ENCODE results near the gene PMEL. TPM values are rescaled to one million over a fixed set of nuclear protein-coding genes. Genes with fewer than 3 reads are reported as not detected.
A peak's percentile ranks its signal among the peaks of the same experiment; 100 is the strongest.

PMEL gene
- total and polyA plus RNA-seq, 2 donors (not counting 1 experiment from before 2014, with no cell fraction given): 0.32 to 0.46 TPM

DNA sequence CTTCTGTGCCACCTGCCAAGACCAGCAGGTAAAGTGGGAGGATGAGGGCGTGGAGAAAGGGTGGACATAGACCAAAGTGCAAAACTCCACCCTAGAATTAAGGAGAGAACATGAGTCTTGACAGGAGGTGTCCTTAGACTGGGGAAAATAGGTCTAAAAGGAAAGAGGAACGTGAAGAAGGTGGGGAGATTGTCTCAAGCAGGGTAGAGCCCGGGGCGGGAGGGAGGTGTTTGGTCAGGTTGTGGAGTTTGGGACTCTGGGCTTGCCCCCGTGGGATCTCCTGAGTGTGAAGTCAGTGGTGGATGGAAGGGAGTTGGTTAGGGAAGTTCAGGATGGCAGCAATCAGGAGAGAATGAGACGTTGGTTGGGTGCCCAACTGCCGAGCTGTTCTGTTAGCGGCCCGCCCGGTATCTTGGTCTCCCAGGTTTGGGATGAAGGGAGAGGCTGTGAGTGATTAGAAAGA is 34.5 kb downstream of the PMEL start:
- peaks cover 47 to 62% of the 10 kb centered on the region in 2 donors for H3K4me1 ChIP-seq (ENCODE audit: control insufficient read depth in 2 of 2, insufficient read depth in 2 of 2, low read length in 2 of 2)
- H3K4me2 ChIP-seq (replicated peaks; ENCODE audit: low read depth, low read length, poor library complexity, severe bottlenecking): peak overlapping the region; percentile 88
- H3K4me3 ChIP-seq (ENCODE audit: control extremely low read depth in 1 of 5, extremely low read depth in 1 of 5, insufficient read depth in 1 of 5, low read depth in 2 of 5, low read length in 4 of 5): peak overlapping the region; percentile 82 to 94 (median 87)
- TF ChIP-seq, protein P1, sequence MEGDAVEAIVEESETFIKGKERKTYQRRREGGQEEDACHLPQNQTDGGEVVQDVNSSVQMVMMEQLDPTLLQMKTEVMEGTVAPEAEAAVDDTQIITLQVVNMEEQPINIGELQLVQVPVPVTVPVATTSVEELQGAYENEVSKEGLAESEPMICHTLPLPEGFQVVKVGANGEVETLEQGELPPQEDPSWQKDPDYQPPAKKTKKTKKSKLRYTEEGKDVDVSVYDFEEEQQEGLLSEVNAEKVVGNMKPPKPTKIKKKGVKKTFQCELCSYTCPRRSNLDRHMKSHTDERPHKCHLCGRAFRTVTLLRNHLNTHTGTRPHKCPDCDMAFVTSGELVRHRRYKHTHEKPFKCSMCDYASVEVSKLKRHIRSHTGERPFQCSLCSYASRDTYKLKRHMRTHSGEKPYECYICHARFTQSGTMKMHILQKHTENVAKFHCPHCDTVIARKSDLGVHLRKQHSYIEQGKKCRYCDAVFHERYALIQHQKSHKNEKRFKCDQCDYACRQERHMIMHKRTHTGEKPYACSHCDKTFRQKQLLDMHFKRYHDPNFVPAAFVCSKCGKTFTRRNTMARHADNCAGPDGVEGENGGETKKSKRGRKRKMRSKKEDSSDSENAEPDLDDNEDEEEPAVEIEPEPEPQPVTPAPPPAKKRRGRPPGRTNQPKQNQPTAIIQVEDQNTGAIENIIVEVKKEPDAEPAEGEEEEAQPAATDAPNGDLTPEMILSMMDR (IDR thresholded peaks at IDR 0.05): no peak
- TF ChIP-seq EZH2 (IDR thresholded peaks at IDR 0.05; ENCODE audit: borderline replicate concordance, insufficient read depth, low read depth, low read length, poor library complexity, severe bottlenecking): no peak
- WGBS (ENCODE audit: insufficient coverage): under 1% methylated on average over 9 of the region's 10 CpGs
- Mint-ChIP-seq H3K27ac (peak overlapping the region; percentile 95), H3K4me1 (peaks cover 67% of the 10 kb centered on the region), H3K27me3 (no peaks in the 10 kb centered on the region), H3K9me3 (ENCODE audit: insufficient read depth) (no peaks in the 10 kb centered on the region), H3K4me3 (peak overlapping the region; percentile 94)
- H3K27ac ChIP-seq (ENCODE audit: low read length in 2 of 2): peak overlapping the region; percentile 83 to 92
- DNase-seq (peak; percentile 35), ATAC-seq (ENCODE audit: low read depth) (no peak)
- peak overlapping the region; percentile 73 for H2AFZ ChIP-seq (ENCODE audit: insufficient read depth, low read depth, low read length, poor library complexity, severe bottlenecking)
- H3K27me3 ChIP-seq (replicated peaks in 1 of 4; ENCODE audit: control extremely low read depth in 1 of 4, control insufficient read depth in 3 of 4, insufficient read depth in 4 of 4, low read length in 3 of 4): no peaks in the 10 kb centered on the region
- peaks cover 21% of the 10 kb centered on the region for H4K20me1 ChIP-seq (ENCODE audit: control insufficient read depth, insufficient read depth, low read length, poor library complexity, severe bottlenecking)
- H3K79me2 ChIP-seq (ENCODE audit: control insufficient read depth, insufficient read depth, low read length): peaks cover 57% of the 10 kb centered on the region
- peaks cover 0 to 25% of the 10 kb centered on the region in 2 experiments for H3K36me3 ChIP-seq (replicated peaks in 1 of 2; ENCODE audit: control extremely low read depth in 1 of 2, control insufficient read depth in 1 of 2, extremely low read depth in 1 of 2, insufficient read depth in 2 of 2, low read length in 1 of 2)
- intact Hi-C loops (cut with micrococcal nuclease): no loop called here
- peak overlapping the region; percentile 73 for H3K9ac ChIP-seq (ENCODE audit: low read length)
- ChIA-PET POLR2A (interaction anchor here (0.6 to 1.9 kb wide), 6 partner anchors 76 to 1795 kb away, joined by 3 to 9 read pairs (median 7); partner anchors contain the start of gene DNAJC14), CTCF (interaction anchor here (0.7 to 10.3 kb wide), 9 partner anchors 10 to 207 kb away, joined by 3 to 155 read pairs (median 3); partner anchors contain the start of genes DNAJC14, ORMDL2 and SARNP)
- H3K9me3 ChIP-seq (ENCODE audit: control extremely low read depth in 1 of 3, control insufficient read depth in 2 of 3, insufficient read depth in 1 of 3, low read length in 2 of 3): no peaks in the 10 kb centered on the region

DNA sequence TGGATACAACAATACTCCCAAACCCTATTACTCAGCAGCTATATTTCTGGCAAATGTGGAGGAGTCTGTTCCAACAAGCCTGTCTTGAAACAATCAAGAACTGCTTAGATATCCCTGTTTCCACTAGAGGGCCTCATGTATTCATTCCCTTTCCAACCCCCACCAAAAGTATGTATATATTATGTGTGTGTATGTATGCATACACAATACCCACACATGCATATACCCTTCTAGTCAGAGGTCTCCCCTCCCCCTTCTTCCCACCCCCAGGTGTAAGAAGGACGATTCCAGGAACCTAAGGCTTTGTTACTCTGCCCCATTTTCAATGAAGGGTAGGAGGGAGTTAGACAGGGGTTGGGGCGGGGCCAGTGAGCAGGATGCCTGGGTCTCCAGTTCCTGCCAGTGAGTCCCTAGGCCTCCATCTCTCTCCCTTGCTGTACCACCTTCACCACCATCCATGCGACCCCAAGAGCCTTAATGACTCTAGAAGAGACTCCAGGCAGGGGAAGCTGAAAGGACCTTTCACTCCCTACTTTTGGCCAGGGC is 35.0 kb downstream of the PMEL start, which contains the start of gene DGKA:
Gene DGKA, plus strand, starts transcription at position 392 of the 546 bp plus-strand sequence. CDS start 5,342 bp downstream, outside the sequence.
- H3K4me3 Mint-ChIP-seq: peak within 1 kb of the TSS; percentile 94
- H3K79me2 ChIP-seq (ENCODE audit: control insufficient read depth, insufficient read depth, low read length): peaks cover 53% of the 10 kb centered on the region
- ATAC-seq (ENCODE audit: low read depth) (no peak), DNase-seq (peak; percentile 64)
- no peaks in the 10 kb centered on the region for H3K27me3 Mint-ChIP-seq
- CTCF ChIA-PET: interaction anchor here (0.6 to 10.3 kb wide), 13 partner anchors 10 to 284 kb away, joined by 3 to 155 read pairs (median 4); partner anchors contain the start of genes DNAJC14, ORMDL2 and SARNP
- no CpG with 5 or more reads among the region's 3 CpGs for WGBS (ENCODE audit: insufficient coverage)
- H3K9me3 ChIP-seq (ENCODE audit: control extremely low read depth in 1 of 3, control insufficient read depth in 2 of 3, insufficient read depth in 1 of 3, low read length in 2 of 3): no peaks in the 10 kb centered on the region
- peak within 1 kb of the TSS; percentile 82 to 98 (median 87) for H3K4me3 ChIP-seq (ENCODE audit: control extremely low read depth in 1 of 5, extremely low read depth in 1 of 5, insufficient read depth in 1 of 5, low read depth in 2 of 5, low read length in 4 of 5)
- TF ChIP-seq EZH2 (IDR thresholded peaks at IDR 0.05; ENCODE audit: borderline replicate concordance, insufficient read depth, low read depth, low read length, poor library complexity, severe bottlenecking): no peak
- TF ChIP-seq, protein P1 (IDR thresholded peaks at IDR 0.05): peak; percentile 62
- peak within 1 kb of the TSS; percentile 95 for H3K27ac Mint-ChIP-seq
- H3K9ac ChIP-seq (ENCODE audit: low read length): peak within 1 kb of the TSS; percentile 98
- peak within 1 kb of the TSS; percentile 88 for H3K4me2 ChIP-seq (replicated peaks; ENCODE audit: low read depth, low read length, poor library complexity, severe bottlenecking)
- peaks cover 0 to 20% of the 10 kb centered on the region in 2 experiments for H3K36me3 ChIP-seq (replicated peaks in 1 of 2; ENCODE audit: control extremely low read depth in 1 of 2, control insufficient read depth in 1 of 2, extremely low read depth in 1 of 2, insufficient read depth in 2 of 2, low read length in 1 of 2)
- peak within 1 kb of the TSS; percentile 83 to 92 for H3K27ac ChIP-seq (ENCODE audit: low read length in 2 of 2)
- H2AFZ ChIP-seq (ENCODE audit: insufficient read depth, low read depth, low read length, poor library complexity, severe bottlenecking): peak within 1 kb of the TSS; percentile 73
- peaks cover 51 to 65% of the 10 kb centered on the region in 2 donors for H3K4me1 ChIP-seq (ENCODE audit: control insufficient read depth in 2 of 2, insufficient read depth in 2 of 2, low read length in 2 of 2)
- no peaks in the 10 kb centered on the region for H3K9me3 Mint-ChIP-seq (ENCODE audit: insufficient read depth)
- peaks cover 68% of the 10 kb centered on the region for H3K4me1 Mint-ChIP-seq
- POLR2A ChIA-PET: interaction anchor here (0.6 to 1.9 kb wide), 5 partner anchors 9 to 139 kb away, joined by 3 to 9 read pairs (median 7); partner anchors contain the start of genes DNAJC14 and SARNP
- no peaks in the 10 kb centered on the region for H3K27me3 ChIP-seq (replicated peaks in 1 of 4; ENCODE audit: control extremely low read depth in 1 of 4, control insufficient read depth in 3 of 4, insufficient read depth in 4 of 4, low read length in 3 of 4)
- peaks cover 19% of the 10 kb centered on the region for H4K20me1 ChIP-seq (ENCODE audit: control insufficient read depth, insufficient read depth, low read length, poor library complexity, severe bottlenecking)
- intact Hi-C loops (cut with micrococcal nuclease): no loop called here
